Cardiac muscle cell (in vitro differentiated cells and primary cell): ENCODE data around the gene CEP131. TPM values are rescaled to one million over a fixed set of nuclear protein-coding genes. Genes with fewer than 3 reads are reported as not detected.
A peak's percentile ranks its signal among the peaks of the same experiment; 100 is the strongest.

ENCODE experiments used
- DNase-seq, 2 donors: peaks; one replicate each; pipeline versions ENCODE4 v3.0.0 to v3.0.0-alpha.2; 2010 to 2017; ENCODE audit warnings: low read depth in 1 of 2, low spot score in 1 of 2
- H3K27ac ChIP-seq: fragments of 200-600 bp; sonication (generic); 2 replicates; pipeline ENCODE4 v1.5.1; 2016
- H3K27me3 ChIP-seq: fragments of 200-600 bp; sonication (generic); 2 replicates; pipeline ENCODE4 v1.6.0; 2016; ENCODE audit warnings: control low read depth
- H3K36me3 ChIP-seq: fragments of 200-600 bp; sonication (generic); 2 replicates; pipeline ENCODE4 v1.5.1; 2016; ENCODE audit warnings: control low read depth
- H3K4me1 ChIP-seq: fragments of 200-600 bp; sonication (generic); 2 replicates; pipeline ENCODE4 v1.8.1; 2017; ENCODE audit warnings: low read depth, mild to moderate bottlenecking, mixed run types
- H3K4me3 ChIP-seq: fragments of 200-600 bp; sonication (generic); 2 replicates; pipeline ENCODE4 v1.5.1; 2016; ENCODE audit warnings: mild to moderate bottlenecking
- H3K9me3 ChIP-seq: fragments of 200-600 bp; sonication (generic); 2 replicates; pipeline ENCODE4 v1.5.1; 2017; ENCODE audit warnings: low read depth, mild to moderate bottlenecking, control low read depth
- polyA plus RNA-seq: library from polyadenylated mRNA; unstranded; fragments of >200 nt; fragmentation: Nextera tagmentation; extraction: Ambion mirVana; gene quantifications from 2 replicates; pipeline ENCODE4 v1.2.1, GENCODE V29; 2016
- total RNA-seq: library from RNA; depleted of rRNA; stranded (reverse); fragments of >200 nt; gene quantifications from 2 replicates; pipeline ENCODE4 v1.2.3, GENCODE V29; 2016
- TF ChIP-seq, protein P1 (sequence below): IDR thresholded peaks from 2 replicates; pipeline ENCODE4 v1.5.1; 2012; ENCODE audit warnings: low read depth, mild to moderate bottlenecking, low read length

The CEP131 gene
- total RNA-seq (23.2 and 37.0 TPM in 2 replicates), polyA plus RNA-seq (29.2 and 35.4 TPM in 2 replicates)

DNA sequence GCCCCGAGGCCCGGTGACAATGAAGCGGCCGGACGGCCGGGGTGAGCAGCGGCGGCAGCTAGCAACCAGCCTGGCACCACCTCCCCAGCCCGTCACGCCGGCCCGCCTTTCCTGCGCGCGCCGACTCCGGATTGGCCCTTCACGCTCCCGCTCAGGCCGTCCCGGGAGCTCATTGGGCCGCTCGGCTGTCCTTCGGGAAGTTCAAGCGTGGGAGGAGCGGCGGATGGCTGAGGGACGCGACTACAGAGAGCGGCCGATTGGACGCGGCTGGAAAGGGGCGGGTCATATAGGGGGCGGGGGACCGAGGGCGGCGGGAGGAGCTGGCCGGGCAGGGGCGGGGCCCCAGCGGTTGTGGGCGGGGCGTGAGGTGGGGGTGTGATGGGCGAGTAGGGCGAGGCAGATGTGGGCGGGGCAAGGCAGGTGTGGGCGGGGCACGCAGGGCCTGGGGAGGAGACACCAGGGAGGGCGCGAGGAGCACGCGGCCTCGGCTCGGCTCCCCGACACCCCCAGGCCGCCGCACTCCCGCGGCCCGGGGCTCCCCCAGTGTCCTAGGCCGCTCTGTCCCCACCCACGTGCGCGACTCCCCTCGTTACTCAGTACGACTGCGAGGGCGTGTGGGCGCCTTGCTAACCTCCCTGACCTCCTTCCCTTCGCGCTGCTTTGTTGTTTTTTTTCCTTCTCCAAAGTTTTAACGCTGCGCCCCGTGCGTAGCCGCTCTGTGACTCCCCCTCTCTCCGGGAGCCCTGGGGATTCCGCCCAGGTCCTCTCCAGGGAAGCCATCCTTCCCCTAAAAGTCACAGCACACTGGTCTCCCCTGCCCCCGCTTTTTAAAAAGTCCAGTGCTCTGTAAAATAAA, at the start of gene CEP131:
CEP131 (minus strand) TSS at position 60 of the 856 bp plus-strand sequence. CDS start 2,909 bp downstream, outside the sequence.
- H3K27ac ChIP-seq, result no peak within 1 kb of the TSS
- DNase-seq, result peak; percentile 99
- peak within 1 kb of the TSS; percentile 82 for H3K4me3 ChIP-seq
- TF ChIP-seq, protein P1, sequence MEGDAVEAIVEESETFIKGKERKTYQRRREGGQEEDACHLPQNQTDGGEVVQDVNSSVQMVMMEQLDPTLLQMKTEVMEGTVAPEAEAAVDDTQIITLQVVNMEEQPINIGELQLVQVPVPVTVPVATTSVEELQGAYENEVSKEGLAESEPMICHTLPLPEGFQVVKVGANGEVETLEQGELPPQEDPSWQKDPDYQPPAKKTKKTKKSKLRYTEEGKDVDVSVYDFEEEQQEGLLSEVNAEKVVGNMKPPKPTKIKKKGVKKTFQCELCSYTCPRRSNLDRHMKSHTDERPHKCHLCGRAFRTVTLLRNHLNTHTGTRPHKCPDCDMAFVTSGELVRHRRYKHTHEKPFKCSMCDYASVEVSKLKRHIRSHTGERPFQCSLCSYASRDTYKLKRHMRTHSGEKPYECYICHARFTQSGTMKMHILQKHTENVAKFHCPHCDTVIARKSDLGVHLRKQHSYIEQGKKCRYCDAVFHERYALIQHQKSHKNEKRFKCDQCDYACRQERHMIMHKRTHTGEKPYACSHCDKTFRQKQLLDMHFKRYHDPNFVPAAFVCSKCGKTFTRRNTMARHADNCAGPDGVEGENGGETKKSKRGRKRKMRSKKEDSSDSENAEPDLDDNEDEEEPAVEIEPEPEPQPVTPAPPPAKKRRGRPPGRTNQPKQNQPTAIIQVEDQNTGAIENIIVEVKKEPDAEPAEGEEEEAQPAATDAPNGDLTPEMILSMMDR, result no peak
- no peaks in the 10 kb centered on the region for H3K9me3 ChIP-seq
- no peaks in the 10 kb centered on the region for H3K36me3 ChIP-seq
- H3K27me3 ChIP-seq, result no peaks in the 10 kb centered on the region
- no peaks in the 10 kb centered on the region for H3K4me1 ChIP-seq

DNA sequence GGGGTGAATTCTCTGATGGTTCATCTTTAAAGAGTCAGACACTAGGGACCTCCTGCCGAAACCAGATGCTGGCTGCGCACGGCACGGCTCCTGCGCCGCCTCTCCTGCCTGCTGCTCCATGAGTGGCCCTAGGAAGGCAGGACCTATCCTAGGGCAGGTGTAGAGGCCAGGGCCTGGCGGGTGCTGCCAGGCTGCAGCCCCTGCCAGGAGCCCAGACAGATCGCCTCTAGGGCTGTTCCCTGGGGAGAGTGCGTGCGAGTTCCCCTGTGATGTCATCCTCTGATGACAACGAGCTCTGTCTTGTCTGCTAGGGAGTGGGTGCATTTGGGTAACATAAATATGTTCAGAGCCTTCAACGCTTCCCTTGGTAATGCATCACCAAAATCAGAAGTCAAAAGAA, 48.5 kb upstream of the CEP131 start:
- H3K9me3 ChIP-seq, result no peaks in the 10 kb centered on the region
- peaks cover 14% of the 10 kb centered on the region for H3K36me3 ChIP-seq
- no peaks in the 10 kb centered on the region for H3K27me3 ChIP-seq
- TF ChIP-seq, protein P1, result no peak
- no peaks in the 10 kb centered on the region for H3K4me1 ChIP-seq
- DNase-seq, result no peak
- H3K27ac ChIP-seq, result no peak overlapping the region
- no peak overlapping the region for H3K4me3 ChIP-seq

DNA sequence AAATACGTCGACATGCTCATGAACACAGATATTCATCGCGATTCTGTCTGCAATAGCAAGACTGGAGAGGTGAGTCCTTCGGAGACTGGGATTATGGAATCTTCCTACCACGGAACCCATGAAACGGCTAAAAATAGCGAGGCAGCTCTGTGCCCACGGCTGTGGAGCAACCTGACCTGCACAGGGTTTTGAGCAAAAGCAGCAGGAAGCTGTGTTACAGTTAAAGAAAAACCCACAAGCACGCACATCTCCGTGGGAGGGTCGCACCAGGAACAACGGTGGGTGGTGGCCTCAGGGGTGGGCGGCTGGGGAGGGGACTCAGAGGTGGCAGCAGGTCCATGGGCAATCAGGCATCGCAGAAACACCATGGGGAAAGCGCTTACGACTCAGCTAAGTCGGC, 47.5 kb upstream of the CEP131 start:
- TF ChIP-seq, protein P1, result no peak
- H3K27me3 ChIP-seq, result no peaks in the 10 kb centered on the region
- DNase-seq, result peak in 1 of 2 donors; percentile 26
- H3K27ac ChIP-seq, result peak overlapping the region; percentile 34
- no peaks in the 10 kb centered on the region for H3K9me3 ChIP-seq
- peaks cover 10% of the 10 kb centered on the region for H3K36me3 ChIP-seq
- H3K4me3 ChIP-seq, result no peak overlapping the region
- H3K4me1 ChIP-seq, result no peaks in the 10 kb centered on the region

DNA sequence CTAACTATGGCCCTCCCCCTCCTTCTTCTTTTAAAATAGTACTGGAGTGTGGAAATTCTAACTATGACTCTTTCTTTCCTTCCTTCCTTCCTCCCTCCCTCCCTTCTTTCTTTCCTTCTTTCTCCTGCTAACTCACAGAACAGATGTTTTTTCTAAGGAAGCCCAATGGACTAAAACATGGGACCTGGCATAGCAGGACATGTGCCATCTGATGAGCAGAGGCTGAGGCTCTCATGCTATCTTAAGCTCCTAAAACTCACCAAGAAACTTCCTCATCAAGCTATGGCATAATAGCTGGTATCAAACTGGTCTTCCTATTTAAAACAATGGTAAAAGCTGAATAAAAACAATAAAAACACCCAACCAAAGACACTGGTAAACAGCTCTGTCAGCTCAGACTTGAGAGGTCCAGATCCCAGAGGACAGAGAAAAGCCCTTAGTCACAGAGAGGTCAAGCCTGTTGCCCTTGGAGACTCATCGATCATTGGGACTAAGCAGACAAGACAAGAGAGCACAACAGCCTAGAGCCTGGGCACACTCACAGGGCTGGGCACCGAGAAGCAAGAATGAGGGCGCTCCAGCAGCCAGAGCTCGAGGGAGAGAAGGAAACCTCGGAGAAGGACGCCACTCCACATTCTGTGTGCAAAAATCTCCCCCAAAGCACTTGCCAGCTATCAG, 44.8 kb upstream of the CEP131 start:
- H3K27me3 ChIP-seq, result no peaks in the 10 kb centered on the region
- DNase-seq, result no peak
- TF ChIP-seq, protein P1, result no peak
- peaks cover 6% of the 10 kb centered on the region for H3K36me3 ChIP-seq
- H3K27ac ChIP-seq, result no peak overlapping the region
- H3K4me1 ChIP-seq, result no peaks in the 10 kb centered on the region
- H3K9me3 ChIP-seq, result no peaks in the 10 kb centered on the region
- H3K4me3 ChIP-seq, result no peak overlapping the region

DNA sequence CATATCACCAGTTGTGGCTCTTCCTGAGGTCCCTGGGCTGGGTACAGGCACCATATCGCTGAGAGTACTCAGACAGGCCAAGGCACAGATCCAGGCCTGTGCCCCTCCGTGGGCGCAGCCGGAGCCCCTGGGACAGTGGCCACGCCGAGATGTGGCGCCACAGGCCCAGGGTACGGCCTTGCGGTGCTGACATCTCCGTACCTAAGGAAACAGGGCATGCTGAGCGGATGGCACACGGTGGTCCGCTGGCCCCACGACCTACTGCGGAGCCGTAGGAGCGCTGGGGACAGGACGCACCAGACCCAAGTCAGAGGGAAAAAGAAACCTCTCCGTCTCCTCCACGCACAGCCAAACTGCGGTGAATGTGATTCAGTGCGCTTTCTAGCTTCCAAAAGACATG, 42.8 kb upstream of the CEP131 start:
- no peak overlapping the region for H3K4me3 ChIP-seq
- no peak for DNase-seq
- H3K36me3 ChIP-seq, result peaks cover 6% of the 10 kb centered on the region
- TF ChIP-seq, protein P1, result no peak
- no peaks in the 10 kb centered on the region for H3K9me3 ChIP-seq
- no peaks in the 10 kb centered on the region for H3K4me1 ChIP-seq
- H3K27ac ChIP-seq, result no peak overlapping the region
- H3K27me3 ChIP-seq, result no peaks in the 10 kb centered on the region
